Fibroblast of gingiva (primary cell): ENCODE data around the gene REXO5.
"Not testable (repeated sequence)": the region's sequence is repeated elsewhere in the genome, so short reads cannot be mapped to it uniquely, and the experiment has no call there.

Experiments
- DNase-seq: peaks from one replicate; pipeline ENCODE4 v3.0.0-alpha.2; 2011; ENCODE audit warnings: low read depth

The REXO5 gene

GRCh38 chr16:20799599-20799998 is 6.7 kb upstream of the REXO5 start:
- DNase-seq = peak; percentile 42

- DNase-seq = no peak
These were observed 5.0 kb upstream of the REXO5 start for GRCh38 chr16:20801278-20801677.

GRCh38 chr16:20803192-20803560 is 3.2 kb upstream of the REXO5 start:
- DNase-seq = peak; percentile 11

GRCh38 chr16:20803561-20804214 is 2.6 kb upstream of the REXO5 start:
- no peak for DNase-seq

GRCh38 chr16:20805684-20806167 is 601 bp upstream of the REXO5 start:
- not testable (repeated sequence) for DNase-seq

GRCh38 chr16:20807862-20808261 is 1.5 kb downstream of the REXO5 start:
- DNase-seq = no peak

GRCh38 chr16:20811889-20812439 is 5.6 kb downstream of the REXO5 start:
- no peak for DNase-seq

- no peak for DNase-seq
These were observed 6.2 kb downstream of the REXO5 start for GRCh38 chr16:20812510-20812909.

GRCh38 chr16:20814784-20815183 is 8.5 kb downstream of the REXO5 start:
- DNase-seq = no peak

- DNase-seq = no peak
These were observed 12.7 kb downstream of the REXO5 start for GRCh38 chr16:20818929-20819585.

GRCh38 chr16:20821682-20822081 is 15.4 kb downstream of the REXO5 start:
- DNase-seq = no peak

- DNase-seq = no peak
These were observed 16.4 kb downstream of the REXO5 start for GRCh38 chr16:20822521-20823325.

- DNase-seq = no peak
These were observed 19.8 kb downstream of the REXO5 start for GRCh38 chr16:20826039-20826566.

- no peak for DNase-seq
These were observed 23.2 kb downstream of the REXO5 start for GRCh38 chr16:20829536-20829935.

- no peak for DNase-seq
These were observed 24.0 kb downstream of the REXO5 start for GRCh38 chr16:20830372-20830771.

- no peak for DNase-seq
These were observed 26.8 kb downstream of the REXO5 start for GRCh38 chr16:20833086-20833485.

- DNase-seq = no peak
These were observed 31.9 kb downstream of the REXO5 start for GRCh38 chr16:20838240-20838639.

GRCh38 chr16:20839504-20839903 is 33.2 kb downstream of the REXO5 start:
- DNase-seq = no peak

- no peak for DNase-seq
These were observed 37.7 kb downstream of the REXO5 start for GRCh38 chr16:20844054-20844453.

- DNase-seq = no peak
These were observed 38.3 kb downstream of the REXO5 start for GRCh38 chr16:20844588-20844987.

GRCh38 chr16:20846030-20846429 is 39.7 kb downstream of the REXO5 start:
- DNase-seq = no peak

GRCh38 chr16:20846551-20846950 is 40.2 kb downstream of the REXO5 start:
- no peak for DNase-seq
